ENCODE measurements around the gene PFKFB4. TPM values are rescaled to one million over a fixed set of nuclear protein-coding genes. Genes with fewer than 3 reads are reported as not detected.

PFKFB4 gene
- total RNA-seq (2014; rRNA removed; shearing (Covaris generic)): 11.4 and 22.0 TPM in 2 replicates

DNA sequence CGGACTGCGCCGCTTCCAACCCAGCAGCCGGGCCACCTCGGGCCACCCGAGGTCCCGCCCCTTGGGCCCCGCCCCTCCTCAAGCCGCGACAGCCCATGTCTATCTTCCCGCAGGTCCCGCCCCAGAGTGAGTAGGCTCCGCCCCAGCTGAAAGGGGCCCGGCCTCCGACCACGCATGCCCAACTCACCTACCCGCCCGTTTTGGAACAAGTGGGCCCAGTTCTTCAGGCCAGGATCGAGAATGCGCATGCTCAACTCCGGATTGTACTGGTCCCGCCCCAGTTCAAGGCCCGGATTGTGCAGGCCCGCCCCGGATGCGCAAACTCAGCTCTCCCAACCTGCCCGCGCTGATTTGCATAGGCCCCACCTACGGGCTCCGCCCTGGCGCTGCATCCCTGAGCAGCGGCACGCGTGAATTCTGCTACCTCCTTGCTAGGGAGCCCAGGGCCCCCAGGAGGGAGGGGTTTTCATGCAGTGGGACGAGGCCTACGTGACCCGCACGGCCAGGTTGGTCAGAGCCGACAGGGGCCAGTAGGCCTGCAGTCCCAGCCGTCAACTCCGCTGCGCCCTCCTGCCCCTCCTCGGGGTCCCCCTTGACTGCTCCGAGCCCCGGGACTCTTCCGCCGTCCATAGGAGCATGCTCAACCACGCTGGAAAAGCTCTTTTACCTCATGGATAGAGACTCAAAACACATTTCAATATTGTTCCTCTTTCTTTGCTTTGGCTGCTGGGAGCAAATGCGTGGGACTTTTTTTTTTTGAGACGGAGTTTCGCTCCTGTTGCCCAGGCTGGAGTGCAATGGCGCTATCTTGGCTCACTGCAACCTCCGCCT lies at the start of gene PFKFB4:
Gene PFKFB4, minus strand, starts transcription at position 8 of the 831 bp plus-strand sequence. CDS start 26 bp downstream, outside the sequence.
- Histone ChIP-seq H3K4me3 (ENCODE audit: insufficient read depth, low read depth, low read length) (peak within 1 kb of the TSS; percentile 75), H3K27me3 (ENCODE audit: control insufficient read depth, insufficient read depth, low read length) (no peaks in the 10 kb centered on the region), H3K36me3 (replicated peaks; ENCODE audit: control insufficient read depth, insufficient read depth, low read length) (no peaks in the 10 kb centered on the region; the same call in 1 of the 2 replicates)
- DNase-seq: peak; percentile 100

DNA sequence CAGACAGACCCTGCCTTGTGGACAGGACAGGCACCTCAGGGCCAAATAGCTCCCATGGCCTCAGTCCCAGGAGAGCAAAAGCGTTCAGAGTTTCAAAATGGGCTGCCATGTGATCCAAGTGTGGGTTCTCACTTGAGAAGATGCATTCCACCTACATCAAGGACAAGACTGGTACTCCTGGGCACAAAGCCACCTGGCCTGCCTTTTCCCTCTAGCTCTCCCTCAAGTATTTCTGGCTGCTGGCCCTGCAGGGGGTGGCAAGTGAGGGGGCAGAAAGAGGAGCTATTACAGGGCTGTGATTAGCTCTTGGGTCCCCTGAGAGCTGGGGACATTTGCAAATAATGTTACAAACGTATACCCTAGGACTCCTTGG lies 45.0 kb upstream of the PFKFB4 start:
- H3K4me3 ChIP-seq (ENCODE audit: insufficient read depth, low read depth, low read length): no peak overlapping the region
- no peaks in the 10 kb centered on the region for H3K27me3 ChIP-seq (ENCODE audit: control insufficient read depth, insufficient read depth, low read length)
- peaks cover 67% of the 10 kb centered on the region for H3K36me3 ChIP-seq (replicated peaks; ENCODE audit: control insufficient read depth, insufficient read depth, low read length)
- no peak for DNase-seq

DNA sequence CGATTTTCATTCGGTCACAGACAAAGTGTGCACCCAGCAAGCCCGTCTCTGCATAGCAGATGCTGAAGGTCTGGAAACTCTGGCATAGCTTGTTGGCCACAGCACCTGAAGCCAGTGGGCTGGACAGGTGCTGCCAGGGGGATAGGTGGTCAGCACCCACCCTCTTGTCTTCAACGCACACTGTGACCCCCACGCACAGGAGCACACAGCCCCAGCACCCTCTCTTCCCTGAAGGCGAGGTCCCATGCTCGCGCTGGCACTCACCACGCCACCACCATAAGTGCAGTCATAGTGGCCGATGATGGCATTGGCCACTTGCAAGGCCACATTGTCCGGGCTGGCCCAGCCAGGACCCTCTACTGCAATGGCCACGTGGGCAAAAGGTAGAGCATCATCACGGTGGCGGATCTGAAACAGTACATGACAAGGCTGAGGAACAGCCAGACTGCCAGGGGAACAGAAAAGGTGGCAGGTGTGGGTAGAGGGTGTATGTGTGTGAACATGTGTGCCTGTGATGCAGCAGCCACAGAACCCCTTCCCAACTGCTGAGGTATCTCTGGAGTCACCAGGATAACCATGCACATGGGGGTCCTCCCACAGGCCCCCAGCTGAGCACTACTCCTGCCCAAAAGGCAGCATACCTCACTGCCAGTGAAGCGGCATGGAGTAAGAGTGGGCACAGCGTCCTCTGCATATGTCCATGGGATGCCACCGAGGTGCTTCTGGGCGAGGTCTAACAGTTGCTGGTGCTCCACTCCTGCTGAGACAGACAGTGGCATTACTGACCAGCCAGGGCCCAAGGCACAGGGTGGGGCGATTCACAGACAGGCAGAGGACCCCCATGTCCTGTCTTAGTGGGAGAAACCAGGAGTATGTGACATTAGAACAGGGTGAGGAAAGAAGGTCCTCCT lies 44.4 kb upstream of the PFKFB4 start:
- no peak for DNase-seq
- Histone ChIP-seq H3K36me3 (replicated peaks; ENCODE audit: control insufficient read depth, insufficient read depth, low read length) (peaks cover 67% of the 10 kb centered on the region), H3K4me3 (ENCODE audit: insufficient read depth, low read depth, low read length) (no peak overlapping the region)

DNA sequence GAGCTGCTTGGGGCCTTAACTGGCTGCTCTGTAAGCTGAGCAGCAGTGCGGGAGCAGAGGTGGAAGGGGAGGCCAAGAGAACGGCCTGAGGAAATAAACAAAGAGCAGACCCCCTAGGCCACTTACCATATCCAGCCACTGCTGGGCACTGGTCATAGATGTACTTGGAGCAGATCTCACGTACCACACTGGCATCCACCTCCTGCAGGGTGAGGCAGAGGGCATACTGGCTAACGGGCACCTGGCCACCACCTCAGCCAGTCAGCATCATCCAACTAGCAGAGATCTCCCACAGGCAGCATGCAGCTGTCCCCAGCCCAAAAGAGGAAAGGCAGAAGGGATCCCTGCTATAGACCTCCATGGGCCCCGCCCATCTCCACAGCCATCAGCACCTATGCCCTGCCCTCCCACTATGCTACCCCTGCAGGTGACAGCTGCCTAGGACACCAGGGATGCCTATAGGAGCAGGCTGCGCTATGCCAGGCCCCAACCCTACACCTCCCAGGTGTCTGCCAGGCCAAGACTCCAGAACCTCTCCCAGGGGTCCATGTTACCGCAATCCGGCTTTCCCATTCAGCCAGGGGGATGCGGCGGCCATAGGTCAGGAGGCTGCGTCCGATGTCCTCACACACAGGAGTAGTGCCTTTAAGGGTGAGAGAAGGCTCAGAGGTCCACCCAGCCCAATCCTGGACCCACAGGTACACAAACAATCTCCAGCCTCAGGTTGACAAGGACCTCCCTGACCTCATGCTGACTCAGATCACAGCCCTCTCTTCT lies 43.1 kb upstream of the PFKFB4 start:
- no peak for DNase-seq
- Histone ChIP-seq H3K4me3 (ENCODE audit: insufficient read depth, low read depth, low read length) (no peak overlapping the region), H3K27me3 (ENCODE audit: control insufficient read depth, insufficient read depth, low read length) (peaks cover 4% of the 10 kb centered on the region), H3K36me3 (replicated peaks; ENCODE audit: control insufficient read depth, insufficient read depth, low read length) (peaks cover 54% of the 10 kb centered on the region)

More for the DNA sequence above, 44.4 kb upstream of the PFKFB4 start:
- no peaks in the 10 kb centered on the region for H3K27me3 ChIP-seq (ENCODE audit: control insufficient read depth, insufficient read depth, low read length)

DNA sequence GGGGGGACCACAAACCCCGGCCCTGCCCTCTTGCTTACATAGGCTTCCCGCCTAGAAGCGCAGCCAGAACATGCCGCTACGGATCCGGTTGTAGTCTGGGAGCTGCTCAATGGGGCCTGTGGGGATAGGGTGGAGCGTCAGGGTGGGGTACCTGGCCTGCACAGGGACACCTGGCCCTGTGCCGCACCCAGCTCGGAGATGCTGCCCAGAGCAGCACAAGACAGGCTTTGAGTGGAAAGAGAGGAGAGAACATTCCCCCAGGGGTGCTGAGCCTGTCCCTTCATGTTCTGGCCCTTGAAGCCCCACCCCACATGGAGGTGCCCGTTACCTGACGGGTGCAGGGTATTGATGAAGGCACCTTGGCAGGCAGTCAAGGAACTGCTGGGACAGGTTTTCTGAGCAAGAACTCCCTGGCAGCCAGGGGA lies 42.5 kb upstream of the PFKFB4 start:
- Histone ChIP-seq H3K36me3 (replicated peaks; ENCODE audit: control insufficient read depth, insufficient read depth, low read length) (peaks cover 48% of the 10 kb centered on the region), H3K4me3 (ENCODE audit: insufficient read depth, low read depth, low read length) (no peak overlapping the region), H3K27me3 (ENCODE audit: control insufficient read depth, insufficient read depth, low read length) (peaks cover 7% of the 10 kb centered on the region)
- no peak for DNase-seq

DNA sequence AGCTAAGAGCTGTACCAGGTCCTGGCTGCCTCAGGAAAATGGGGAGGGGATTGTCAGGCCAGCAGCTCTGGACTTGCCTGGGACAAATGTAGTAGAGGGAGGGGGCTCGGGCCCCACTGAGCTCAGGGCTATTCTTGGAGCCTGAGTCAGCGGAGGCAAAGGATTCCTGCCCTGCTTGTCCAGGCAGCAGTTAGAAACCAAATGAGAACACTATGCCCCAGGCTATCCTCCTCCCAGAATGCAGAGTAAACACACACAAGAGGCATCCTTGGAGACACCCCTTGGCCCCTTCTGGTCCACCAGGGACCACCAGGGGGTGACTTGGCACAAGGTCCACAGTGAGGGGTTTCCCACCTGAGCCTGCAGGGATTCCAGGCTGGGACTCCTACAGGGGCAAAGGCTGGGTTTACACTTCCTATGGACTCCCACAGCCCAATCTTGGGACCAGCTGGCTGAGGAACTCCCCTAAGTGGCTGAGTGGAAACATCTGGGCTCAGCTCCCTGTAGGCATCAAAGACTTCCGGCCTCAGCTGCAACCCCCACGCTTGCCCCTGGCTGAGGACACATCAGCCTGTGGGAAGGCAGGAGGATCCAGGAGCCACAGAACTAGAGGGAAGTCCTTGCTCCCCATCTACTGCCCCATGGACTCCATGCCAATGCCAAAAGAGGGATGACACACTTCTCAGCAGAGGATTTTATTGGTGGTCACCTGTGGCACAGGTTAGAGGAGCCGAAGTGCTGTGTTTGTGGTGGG lies 41.9 kb upstream of the PFKFB4 start:
- peaks cover 7% of the 10 kb centered on the region for H3K27me3 ChIP-seq (ENCODE audit: control insufficient read depth, insufficient read depth, low read length)
- no peak for DNase-seq
- no peak overlapping the region for H3K4me3 ChIP-seq (ENCODE audit: insufficient read depth, low read depth, low read length)
- H3K36me3 ChIP-seq (replicated peaks; ENCODE audit: control insufficient read depth, insufficient read depth, low read length): peaks cover 42% of the 10 kb centered on the region

DNA sequence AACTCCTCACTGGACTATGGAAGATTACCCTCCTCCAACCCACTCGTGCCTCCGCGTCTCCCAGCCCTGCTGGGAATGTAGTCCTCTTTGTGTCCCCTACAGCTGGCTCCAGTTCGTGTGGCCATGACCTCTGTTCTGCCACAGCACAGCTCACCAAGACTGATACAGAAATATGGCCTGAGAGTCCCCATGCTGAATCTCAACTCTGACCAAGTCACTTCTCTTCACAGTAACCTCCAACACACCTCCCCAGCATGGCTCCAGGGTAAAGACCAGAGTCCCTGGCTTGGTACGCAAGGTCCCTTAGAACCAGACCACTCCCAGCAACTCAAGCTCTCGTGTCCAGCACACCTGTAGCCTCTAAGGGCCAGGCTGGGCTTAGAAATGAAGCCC lies 40.8 kb upstream of the PFKFB4 start:
- Histone ChIP-seq H3K27me3 (ENCODE audit: control insufficient read depth, insufficient read depth, low read length) (peaks cover 7% of the 10 kb centered on the region), H3K4me3 (ENCODE audit: insufficient read depth, low read depth, low read length) (no peak overlapping the region), H3K36me3 (replicated peaks; ENCODE audit: control insufficient read depth, insufficient read depth, low read length) (peaks cover 32% of the 10 kb centered on the region)
- DNase-seq: no peak

DNA sequence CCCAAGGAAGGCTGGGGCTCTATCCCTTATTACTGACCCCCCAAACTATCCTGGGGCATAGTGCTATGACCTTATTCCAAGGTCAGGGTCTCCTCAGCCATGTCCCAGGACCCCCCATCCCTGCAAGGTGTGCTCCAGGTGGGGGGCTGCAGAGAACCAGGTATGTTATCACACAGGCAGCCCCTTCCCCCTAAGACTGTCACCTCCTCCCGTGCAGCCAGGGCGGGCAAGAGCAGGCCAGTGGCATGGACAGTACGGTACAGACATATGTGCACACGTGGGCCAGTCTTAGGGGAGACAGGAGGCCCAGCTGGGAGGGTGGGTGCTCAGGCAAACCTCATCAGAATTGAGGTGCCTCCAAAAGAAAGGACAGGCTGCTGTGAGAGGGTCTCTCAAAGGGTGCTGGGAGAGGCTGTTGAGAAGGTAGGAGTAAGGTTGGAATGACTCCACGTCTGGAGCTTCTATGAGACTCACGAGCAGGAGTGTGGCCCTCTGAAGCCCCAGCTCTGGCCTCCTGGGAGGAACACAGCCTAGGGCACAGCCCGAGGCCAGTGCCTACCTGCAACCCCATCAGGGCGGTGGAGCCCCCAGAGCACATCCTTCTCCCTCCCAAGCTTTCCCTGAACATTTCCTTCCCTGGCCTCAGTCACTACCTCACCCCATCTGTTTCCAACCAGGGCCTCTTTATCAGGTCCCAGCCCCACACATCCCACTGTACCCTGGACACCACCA lies 40.2 kb upstream of the PFKFB4 start:
- peaks cover 7% of the 10 kb centered on the region for H3K27me3 ChIP-seq (ENCODE audit: control insufficient read depth, insufficient read depth, low read length)
- H3K4me3 ChIP-seq (ENCODE audit: insufficient read depth, low read depth, low read length): no peak overlapping the region
- peaks cover 32% of the 10 kb centered on the region for H3K36me3 ChIP-seq (replicated peaks; ENCODE audit: control insufficient read depth, insufficient read depth, low read length)
- no peak for DNase-seq

DNA sequence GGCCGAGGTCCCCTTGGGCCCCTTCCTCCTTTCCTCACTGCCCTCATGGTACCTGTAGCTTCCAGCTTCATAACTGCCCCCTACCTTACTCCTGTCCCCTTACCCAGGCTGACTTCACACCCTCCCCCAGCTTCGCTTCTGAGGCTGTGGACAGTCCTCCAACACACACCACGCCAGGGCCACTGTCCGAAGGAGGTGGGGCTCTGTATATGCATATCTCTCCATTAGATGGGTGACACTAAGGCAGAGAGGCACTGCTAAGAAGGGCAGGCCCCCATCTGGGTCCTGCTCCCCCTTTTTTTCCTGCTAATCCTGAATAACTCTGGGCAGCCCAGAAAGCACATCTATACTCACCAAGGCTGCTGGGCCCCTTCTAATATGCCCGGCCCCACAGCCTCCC lies 39.6 kb upstream of the PFKFB4 start:
- DNase-seq: no peak
- Histone ChIP-seq H3K4me3 (ENCODE audit: insufficient read depth, low read depth, low read length) (no peak overlapping the region), H3K27me3 (ENCODE audit: control insufficient read depth, insufficient read depth, low read length) (peaks cover 7% of the 10 kb centered on the region), H3K36me3 (replicated peaks; ENCODE audit: control insufficient read depth, insufficient read depth, low read length) (peaks cover 25% of the 10 kb centered on the region)

DNA sequence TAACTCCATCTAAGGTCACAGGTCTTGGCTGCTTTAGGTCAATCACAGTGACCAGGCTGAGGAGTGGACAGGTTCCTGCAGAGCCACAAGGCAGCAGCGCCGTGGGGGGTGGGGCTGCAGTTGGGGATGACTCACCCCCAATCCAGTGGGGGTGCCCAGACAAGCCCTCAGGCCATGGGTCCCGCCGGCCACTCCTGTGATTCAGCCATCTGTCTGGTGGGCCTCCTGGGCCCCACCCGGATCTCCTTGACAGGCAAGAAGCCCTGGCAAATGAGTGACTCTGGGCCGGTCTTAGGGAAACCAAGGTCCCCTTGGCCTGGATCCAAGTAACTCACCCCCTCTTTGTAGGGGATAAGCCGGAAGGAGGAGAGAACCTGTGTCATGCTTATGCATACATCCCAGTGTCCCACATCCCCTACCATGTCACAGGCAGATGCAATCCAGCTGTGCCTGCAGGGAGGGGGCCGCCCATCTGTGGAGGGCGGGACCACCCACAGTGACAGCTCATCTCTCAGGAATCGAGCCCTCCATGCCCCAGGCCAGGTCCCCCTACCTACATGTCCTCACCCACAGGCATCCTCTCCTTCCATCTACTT lies 39.0 kb upstream of the PFKFB4 start:
- peaks cover 20% of the 10 kb centered on the region for H3K36me3 ChIP-seq (replicated peaks; ENCODE audit: control insufficient read depth, insufficient read depth, low read length)
- H3K27me3 ChIP-seq (ENCODE audit: control insufficient read depth, insufficient read depth, low read length): peaks cover 7% of the 10 kb centered on the region
- H3K4me3 ChIP-seq (ENCODE audit: insufficient read depth, low read depth, low read length): no peak overlapping the region
- peak; percentile 91 for DNase-seq

DNA sequence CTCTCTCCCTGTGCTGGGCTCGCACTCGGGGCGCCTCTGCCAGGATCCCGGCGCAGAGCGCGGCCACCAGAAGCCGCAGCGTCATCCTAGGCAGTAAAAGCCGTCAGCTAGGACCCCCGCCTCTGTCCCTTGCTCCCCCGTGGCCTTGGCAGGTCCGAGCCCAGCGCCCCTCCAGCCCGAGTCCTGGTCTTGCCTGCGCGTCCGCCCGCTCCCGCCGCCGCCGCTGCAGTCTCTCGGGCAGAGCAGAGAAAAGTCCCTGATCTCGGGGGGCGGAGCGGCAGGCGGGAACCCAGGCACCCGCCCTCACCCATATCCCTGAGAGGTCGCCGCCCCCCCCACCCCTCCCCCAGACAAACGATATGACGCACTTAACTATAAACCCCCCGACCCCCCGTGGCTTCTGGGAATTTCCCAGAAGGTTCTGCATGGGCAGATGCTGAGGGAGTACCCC lies 38.5 kb upstream of the PFKFB4 start, which contains the start of gene COL7A1:
Gene COL7A1, minus strand, starts transcription at position 255 of the 451 bp plus-strand sequence. Its CDS starts 170 bp downstream, at position 85.
- Histone ChIP-seq H3K4me3 (ENCODE audit: insufficient read depth, low read depth, low read length) (peak within 1 kb of the TSS; percentile 50), H3K36me3 (replicated peaks; ENCODE audit: control insufficient read depth, insufficient read depth, low read length) (peaks cover 15% of the 10 kb centered on the region), H3K27me3 (ENCODE audit: control insufficient read depth, insufficient read depth, low read length) (peaks cover 7% of the 10 kb centered on the region)
- no peak for DNase-seq

DNA sequence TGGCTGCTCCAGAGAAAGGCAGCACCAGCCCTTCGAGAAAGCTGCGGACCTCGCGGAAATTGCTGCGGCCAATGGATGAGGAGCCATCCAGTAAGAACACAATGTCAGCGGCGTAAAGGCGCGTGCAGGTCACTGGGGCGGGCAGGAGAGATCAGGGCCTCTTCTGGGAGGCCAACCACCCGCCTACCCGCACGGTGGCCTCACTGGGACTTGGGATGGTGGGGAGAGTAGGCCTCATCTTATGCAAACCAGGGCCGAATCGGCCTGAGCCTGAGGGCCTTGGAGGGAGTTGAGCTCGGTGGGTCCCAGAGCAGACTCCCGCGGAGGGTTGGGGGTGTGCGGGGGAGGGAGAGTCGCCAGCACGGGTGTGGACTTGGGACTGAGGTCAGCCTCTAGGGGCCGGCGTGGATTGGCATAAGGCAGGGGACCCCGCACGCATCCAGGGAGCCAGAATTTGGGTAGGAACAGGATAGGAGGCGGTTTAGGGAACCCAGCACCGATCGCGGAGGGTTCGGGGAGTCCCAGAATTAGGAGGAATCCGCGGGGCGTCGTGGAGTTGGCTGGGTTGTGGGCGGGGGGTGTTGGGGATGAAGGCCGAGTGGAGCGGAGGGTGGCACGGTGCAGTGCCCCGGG lies 37.9 kb upstream of the PFKFB4 start:
- peak overlapping the region; percentile 50 for H3K4me3 ChIP-seq (ENCODE audit: insufficient read depth, low read depth, low read length)
- peaks cover 9% of the 10 kb centered on the region for H3K36me3 ChIP-seq (replicated peaks; ENCODE audit: control insufficient read depth, insufficient read depth, low read length)
- DNase-seq: peak; percentile 80
- H3K27me3 ChIP-seq (ENCODE audit: control insufficient read depth, insufficient read depth, low read length): peaks cover 7% of the 10 kb centered on the region
